Keratinocyte (primary cell): ENCODE measurements around the gene ARID1B.

Source experiments
- EZH2 ChIP-seq: IDR thresholded peaks from one replicate; pipeline ENCODE4 v1.6.1; 2012; ENCODE audit warnings: inconsistent platforms, mild to moderate bottlenecking, low read length, moderate library complexity
- TF ChIP-seq, protein P1 (sequence below), 3 experiments: IDR thresholded peaks in 1 of 3; conservative IDR thresholded peaks in 1 of 3; optimal IDR thresholded peaks in 1 of 3; 2 replicates in 2 of 3; 3 replicates in 1 of 3; pipeline versions ENCODE3 to v1.5.1; 2011; ENCODE audit warnings: low read length in 3 of 3, mild to moderate bottlenecking in 3 of 3, moderate library complexity in 2 of 3, control low read depth in 1 of 3, inconsistent platforms in 1 of 3; ENCODE audit not compliant: insufficient read depth in 2 of 3; ENCODE audit errors: extremely low read depth in 1 of 3

GRCh38 chr6:157223021-157223430, 445.8 kb downstream of the ARID1B start:
- TF ChIP-seq, protein P1, sequence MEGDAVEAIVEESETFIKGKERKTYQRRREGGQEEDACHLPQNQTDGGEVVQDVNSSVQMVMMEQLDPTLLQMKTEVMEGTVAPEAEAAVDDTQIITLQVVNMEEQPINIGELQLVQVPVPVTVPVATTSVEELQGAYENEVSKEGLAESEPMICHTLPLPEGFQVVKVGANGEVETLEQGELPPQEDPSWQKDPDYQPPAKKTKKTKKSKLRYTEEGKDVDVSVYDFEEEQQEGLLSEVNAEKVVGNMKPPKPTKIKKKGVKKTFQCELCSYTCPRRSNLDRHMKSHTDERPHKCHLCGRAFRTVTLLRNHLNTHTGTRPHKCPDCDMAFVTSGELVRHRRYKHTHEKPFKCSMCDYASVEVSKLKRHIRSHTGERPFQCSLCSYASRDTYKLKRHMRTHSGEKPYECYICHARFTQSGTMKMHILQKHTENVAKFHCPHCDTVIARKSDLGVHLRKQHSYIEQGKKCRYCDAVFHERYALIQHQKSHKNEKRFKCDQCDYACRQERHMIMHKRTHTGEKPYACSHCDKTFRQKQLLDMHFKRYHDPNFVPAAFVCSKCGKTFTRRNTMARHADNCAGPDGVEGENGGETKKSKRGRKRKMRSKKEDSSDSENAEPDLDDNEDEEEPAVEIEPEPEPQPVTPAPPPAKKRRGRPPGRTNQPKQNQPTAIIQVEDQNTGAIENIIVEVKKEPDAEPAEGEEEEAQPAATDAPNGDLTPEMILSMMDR (optimal IDR thresholded peaks at IDR 0.05 in 1 of 3, IDR thresholded peaks at IDR 0.05 in 1 of 3, conservative IDR thresholded peaks at IDR 0.05 in 1 of 3; ENCODE audit: extremely low read depth in 1 of 3, insufficient read depth in 2 of 3, low read length in 3 of 3), result no peak
- no peak for TF ChIP-seq EZH2
